ENCODE results near the gene OSMR. TPM values are rescaled to one million over a fixed set of nuclear protein-coding genes. Genes with fewer than 3 reads are reported as not detected.

OSMR gene
- total RNA-seq, 1 experiment from 2014 or later, result 1.6 TPM

DNA sequence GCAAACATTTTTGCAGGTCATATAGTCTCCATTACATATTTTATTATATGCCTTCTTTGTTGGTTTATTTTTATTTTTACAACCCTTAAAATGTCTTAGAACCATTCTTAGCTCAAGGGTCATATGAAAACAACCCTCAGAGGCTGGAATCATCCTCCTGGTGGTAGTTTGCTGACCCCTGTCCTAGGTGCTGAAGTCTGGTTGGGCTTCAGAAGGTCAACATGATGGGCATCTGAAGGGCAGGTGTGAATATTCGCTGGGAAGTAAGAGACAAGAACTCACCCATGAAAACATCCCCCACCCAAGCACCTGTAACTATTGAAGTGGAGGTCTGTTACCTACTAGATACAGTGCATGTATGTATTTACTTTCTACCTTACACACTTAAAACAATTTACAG lies 75.4 kb downstream of the OSMR start:
- H3K9me3 ChIP-seq (ENCODE audit: control insufficient read depth, low read depth, low read length), result no peaks in the 10 kb centered on the region
- no peaks in the 10 kb centered on the region for H3K23me2 ChIP-seq (ENCODE audit: insufficient read length, low read depth, low read length, poor library complexity, severe bottlenecking)
- Mint-ChIP-seq H3K9me3 (peaks cover 0 to under 1% of the 10 kb centered on the region in 2 experiments; a peak in 1 of 5 replicates), H3K27me3 (ENCODE audit: low read depth) (peaks cover 2% of the 10 kb centered on the region; the same call in 1 of the 2 replicates), H3K4me1 (peaks cover 14 to 16% of the 10 kb centered on the region in 2 experiments), H3K36me3 (ENCODE audit: insufficient read depth in 1 of 3, low read depth in 3 of 3) (no peaks in the 10 kb centered on the region; a peak in 1 of 7 replicates), H3K27ac (no peak overlapping the region), H3K4me3 (no peak overlapping the region)
- no peak overlapping the region for H2AFZ ChIP-seq (ENCODE audit: low read length)
- no peak overlapping the region for H3K56ac ChIP-seq (ENCODE audit: insufficient read length, low read depth, low read length)
- H3K4me2 ChIP-seq (ENCODE audit: insufficient read depth, insufficient read length, low read length), result no peak overlapping the region
- no peak overlapping the region for H3K23ac ChIP-seq (ENCODE audit: insufficient read length, low read depth, low read length)
- no peaks in the 10 kb centered on the region for H4K20me1 ChIP-seq (ENCODE audit: control insufficient read depth, insufficient read depth, insufficient read length)
- no CpG with 5 or more reads among the region's 1 CpG for WGBS (ENCODE audit: extremely low coverage, insufficient read length, low lambda C conversion rate)
- no peak overlapping the region for H2AK5ac ChIP-seq (ENCODE audit: insufficient read length, low read length)
- no peak overlapping the region for H2BK20ac ChIP-seq (ENCODE audit: low read depth, low read length, poor library complexity, severe bottlenecking)
- TF ChIP-seq, protein P1, sequence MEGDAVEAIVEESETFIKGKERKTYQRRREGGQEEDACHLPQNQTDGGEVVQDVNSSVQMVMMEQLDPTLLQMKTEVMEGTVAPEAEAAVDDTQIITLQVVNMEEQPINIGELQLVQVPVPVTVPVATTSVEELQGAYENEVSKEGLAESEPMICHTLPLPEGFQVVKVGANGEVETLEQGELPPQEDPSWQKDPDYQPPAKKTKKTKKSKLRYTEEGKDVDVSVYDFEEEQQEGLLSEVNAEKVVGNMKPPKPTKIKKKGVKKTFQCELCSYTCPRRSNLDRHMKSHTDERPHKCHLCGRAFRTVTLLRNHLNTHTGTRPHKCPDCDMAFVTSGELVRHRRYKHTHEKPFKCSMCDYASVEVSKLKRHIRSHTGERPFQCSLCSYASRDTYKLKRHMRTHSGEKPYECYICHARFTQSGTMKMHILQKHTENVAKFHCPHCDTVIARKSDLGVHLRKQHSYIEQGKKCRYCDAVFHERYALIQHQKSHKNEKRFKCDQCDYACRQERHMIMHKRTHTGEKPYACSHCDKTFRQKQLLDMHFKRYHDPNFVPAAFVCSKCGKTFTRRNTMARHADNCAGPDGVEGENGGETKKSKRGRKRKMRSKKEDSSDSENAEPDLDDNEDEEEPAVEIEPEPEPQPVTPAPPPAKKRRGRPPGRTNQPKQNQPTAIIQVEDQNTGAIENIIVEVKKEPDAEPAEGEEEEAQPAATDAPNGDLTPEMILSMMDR (conservative IDR thresholded peaks at IDR 0.05), result no peak
- H4K5ac ChIP-seq (ENCODE audit: insufficient read length, low read depth, low read length), result no peak overlapping the region
- H3K18ac ChIP-seq (ENCODE audit: insufficient read length, low read depth, low read length), result no peak overlapping the region
- DNase-seq, result no peak
- no peak overlapping the region for H3T11ph ChIP-seq (ENCODE audit: low read length)
- no peak overlapping the region for H2BK5ac ChIP-seq (ENCODE audit: insufficient read length, low read length)
- no peaks in the 10 kb centered on the region for H3K79me1 ChIP-seq (ENCODE audit: insufficient read depth, low read depth, low read length, poor library complexity, severe bottlenecking)
- no peak overlapping the region for H4K8ac ChIP-seq (replicated peaks; ENCODE audit: insufficient read length, low read depth, low read length)
- no peak overlapping the region for H2BK120ac ChIP-seq (ENCODE audit: low read depth, low read length, poor library complexity, severe bottlenecking)
- H3K14ac ChIP-seq (ENCODE audit: insufficient read depth, low read length), result no peak overlapping the region
- no peak overlapping the region for H2BK12ac ChIP-seq (ENCODE audit: insufficient read length, low read depth, low read length)
- no peak overlapping the region for H3K9ac ChIP-seq (ENCODE audit: extremely low read depth, insufficient read length, low read length)
- H2BK15ac ChIP-seq (ENCODE audit: low read depth, low read length), result no peak overlapping the region
- H3K79me2 ChIP-seq (ENCODE audit: insufficient read depth, low read length), result no peaks in the 10 kb centered on the region
- no peak overlapping the region for H3K4ac ChIP-seq (ENCODE audit: low read depth, low read length)
- no peaks in the 10 kb centered on the region for H3K4me1 ChIP-seq (ENCODE audit: insufficient read depth, low read length)
- no peaks in the 10 kb centered on the region for H3K27me3 ChIP-seq (ENCODE audit: insufficient read depth, low read length)
- no peak overlapping the region for H4K91ac ChIP-seq (ENCODE audit: insufficient read length, low read depth, low read length)
- no peak overlapping the region for H3K27ac ChIP-seq (ENCODE audit: insufficient read length, low read depth, low read length)

All from H9 (cell line).